Right ventricle myocardium inferior (tissue), 1 donor: ENCODE data around the gene JAG1. TPM values are rescaled to one million over a fixed set of nuclear protein-coding genes. Genes with fewer than 3 reads are reported as not detected.
A peak's percentile ranks its signal among the peaks of the same experiment; 100 is the strongest.
"Not testable (repeated sequence)": the region's sequence is repeated elsewhere in the genome, so short reads cannot be mapped to it uniquely, and the experiment has no call there.

Experiments
- ATAC-seq: fragments of 200-7000 bp; cut with Tn5 transposase; one replicate; pipeline ENCODE4 v1.9.1; 2020; ENCODE audit warnings: mild to moderate bottlenecking, moderate library complexity
- DNase-seq: peaks from one replicate; pipeline ENCODE4 v3.0.0; 2021; ENCODE audit errors: missing footprints
- intact Hi-C: fragments of 100-400 bp; cut with DNase I; formaldehyde crosslinking; loops from one replicate; pipeline ENCODE4 v1.11.0; 2022
- total RNA-seq: library from RNA; stranded (reverse); fragmentation: NEBNext Ultra II Directional; extraction: Animal tissue kit (Norgen Biotek cat#: 25700); gene quantifications from one replicate; pipeline ENCODE4 v1.2.1, GENCODE V29; 2021
- donor health status: DM: no; HTN: yes; CAD: no; lungs with severe emphysema.

The JAG1 gene
- total RNA-seq, 1 donor from 2014 or later: 24.4 TPM

GRCh38 chr20:10609276-10609675 is 64.5 kb downstream of the JAG1 start:
- intact Hi-C loops: no loop called here
- DNase-seq: no peak
- peak; percentile 75 for ATAC-seq

DNA sequence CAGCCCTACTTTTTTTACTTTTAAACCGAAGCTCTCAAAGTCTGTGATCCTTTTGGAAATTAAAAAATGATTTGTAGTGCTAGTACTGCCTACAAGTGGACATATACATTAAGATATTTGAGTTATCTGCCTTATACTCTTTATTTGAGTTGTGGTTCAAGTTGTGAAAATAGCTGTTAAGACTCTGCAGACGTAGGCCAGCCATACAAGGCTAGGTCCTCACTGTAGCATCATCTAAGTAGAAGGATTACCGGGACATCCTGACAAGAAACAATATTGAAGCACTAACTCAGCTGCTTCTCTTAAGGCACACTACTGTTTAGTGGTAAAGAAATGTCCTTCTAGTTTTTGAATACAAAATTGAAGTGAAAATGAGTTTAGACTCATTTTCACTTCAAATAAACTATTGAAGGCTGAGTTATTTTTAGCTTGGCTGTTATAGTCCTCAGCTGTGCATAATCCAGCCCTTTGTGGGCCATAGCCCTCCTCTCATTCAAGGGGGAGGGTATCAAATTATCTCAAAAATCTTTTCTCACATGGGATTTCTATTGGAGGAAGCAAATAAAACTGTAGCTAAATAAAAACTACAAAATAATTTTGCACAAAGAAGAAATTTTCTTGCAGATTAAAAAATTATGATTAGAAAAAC is 68.1 kb downstream of the JAG1 start:
- ATAC-seq (no peak), DNase-seq (no peak)
- intact Hi-C loops: no loop called here

- intact Hi-C loops: no loop called here
- DNase-seq (no peak), ATAC-seq (peak; percentile 49)
Measured at GRCh38 chr20:10604865-10605440, 68.8 kb downstream of the JAG1 start.

DNA sequence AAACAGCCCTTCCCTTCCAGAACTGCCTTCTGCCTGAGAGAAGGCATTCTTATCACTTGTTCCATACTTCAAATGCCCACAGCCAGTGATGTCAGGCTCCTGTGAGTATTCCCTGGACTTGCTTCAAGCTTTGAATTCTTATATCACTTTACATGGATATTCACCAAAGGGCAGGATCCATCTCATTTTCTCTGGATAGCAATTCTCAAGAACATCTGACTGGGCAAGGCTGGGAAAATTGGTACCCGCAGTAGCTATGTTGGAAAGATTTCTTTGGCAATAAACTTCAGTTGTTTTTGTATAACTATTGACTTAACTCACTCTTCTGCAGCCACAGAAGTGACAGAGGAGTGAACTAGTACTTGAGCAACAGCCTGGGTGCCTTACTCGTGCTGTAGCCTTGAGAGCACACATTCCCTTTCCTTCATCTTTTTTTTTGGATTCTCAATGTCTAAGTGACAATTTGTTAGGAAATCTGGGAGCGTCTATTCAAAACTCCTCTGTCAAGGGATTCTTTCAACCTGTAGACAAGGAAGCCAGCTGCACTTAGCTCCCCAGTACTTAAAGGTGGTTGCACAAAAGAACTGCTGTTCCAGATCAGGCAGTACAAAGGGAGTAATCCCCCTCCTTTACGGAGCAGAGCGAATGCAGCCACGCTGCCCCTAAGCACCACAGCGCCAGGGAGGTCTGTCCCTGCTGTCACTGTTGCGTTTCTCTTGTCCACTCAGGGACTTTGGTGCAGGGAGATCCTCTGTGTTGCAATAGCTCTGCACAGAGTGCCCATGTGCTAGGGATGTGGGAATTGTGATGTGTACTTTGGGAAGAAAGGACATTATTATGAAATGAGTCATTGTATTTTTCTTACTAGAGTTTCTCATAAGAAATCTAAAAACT is 69.6 kb downstream of the JAG1 start:
- DNase-seq (no peak), ATAC-seq (peak; percentile 92)
- intact Hi-C loops: no loop called here

DNA sequence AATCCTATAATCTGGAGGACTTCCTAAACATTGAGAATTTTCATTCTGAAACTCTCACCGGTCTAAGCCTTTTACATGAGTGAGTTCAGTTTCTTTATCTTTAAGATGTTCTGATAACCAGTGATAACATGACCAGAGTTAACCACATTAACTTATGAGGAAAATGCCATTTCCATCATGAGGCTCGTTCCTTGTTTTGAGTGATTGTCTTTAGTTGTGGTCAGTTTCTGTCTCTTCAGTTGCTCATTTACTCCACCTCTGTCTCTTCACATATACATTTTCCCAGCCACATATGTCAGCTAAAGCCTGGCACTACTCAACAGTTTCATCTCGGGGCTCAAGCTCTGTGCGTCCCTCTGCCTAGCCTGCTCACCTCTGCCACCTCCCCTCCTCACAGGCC is 70.4 kb downstream of the JAG1 start:
- intact Hi-C loops: no loop called here

DNA sequence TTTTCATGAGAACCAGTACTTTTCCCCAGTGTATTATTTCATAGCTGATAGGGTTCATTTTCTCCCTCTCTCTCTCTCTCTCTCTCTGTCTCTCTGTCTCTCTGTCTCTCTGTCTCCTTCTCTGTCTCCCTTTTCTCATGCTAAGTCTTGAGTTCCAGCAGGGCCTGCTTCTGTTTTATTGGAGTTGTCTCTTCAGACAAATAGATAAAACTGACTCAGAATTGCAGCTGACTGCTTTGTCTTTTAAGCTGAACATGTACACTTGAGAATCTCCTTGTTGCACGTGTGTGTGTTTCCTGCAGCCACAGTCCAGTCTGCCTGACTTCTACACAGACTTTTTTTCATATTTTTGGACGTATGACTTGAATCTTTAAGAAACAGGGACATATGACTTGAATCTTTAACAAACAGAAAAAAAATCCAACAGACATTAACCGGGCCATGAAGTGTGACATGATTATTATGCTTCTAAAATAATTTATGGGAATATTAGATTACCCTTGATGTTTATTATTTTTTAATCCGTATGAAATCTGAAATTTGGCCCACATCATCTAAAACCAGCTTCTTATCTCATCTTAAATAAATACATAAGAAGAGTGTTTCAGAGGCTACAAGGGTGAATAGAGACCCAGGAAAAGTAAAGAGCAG is 71.5 kb downstream of the JAG1 start:
- ATAC-seq: no peak
- no peak for DNase-seq
- intact Hi-C loops: no loop called here

More for the DNA sequence above, 70.4 kb downstream of the JAG1 start:
- DNase-seq: no peak
- no peak for ATAC-seq

- no peak for DNase-seq
- intact Hi-C loops: no loop called here
- no peak for ATAC-seq
Measured at GRCh38 chr20:10597637-10598036, 76.2 kb downstream of the JAG1 start.

- intact Hi-C loops: no loop called here
- ATAC-seq (no peak), DNase-seq (no peak)
Measured at GRCh38 chr20:10596710-10597121, 77.1 kb downstream of the JAG1 start.

- intact Hi-C loops: no loop called here
- ATAC-seq (no peak), DNase-seq (no peak)
Measured at GRCh38 chr20:10595985-10596384, 77.8 kb downstream of the JAG1 start.

- DNase-seq (no peak), ATAC-seq (no peak)
- intact Hi-C loops: no loop called here
Measured at GRCh38 chr20:10595266-10595665, 78.5 kb downstream of the JAG1 start.

DNA sequence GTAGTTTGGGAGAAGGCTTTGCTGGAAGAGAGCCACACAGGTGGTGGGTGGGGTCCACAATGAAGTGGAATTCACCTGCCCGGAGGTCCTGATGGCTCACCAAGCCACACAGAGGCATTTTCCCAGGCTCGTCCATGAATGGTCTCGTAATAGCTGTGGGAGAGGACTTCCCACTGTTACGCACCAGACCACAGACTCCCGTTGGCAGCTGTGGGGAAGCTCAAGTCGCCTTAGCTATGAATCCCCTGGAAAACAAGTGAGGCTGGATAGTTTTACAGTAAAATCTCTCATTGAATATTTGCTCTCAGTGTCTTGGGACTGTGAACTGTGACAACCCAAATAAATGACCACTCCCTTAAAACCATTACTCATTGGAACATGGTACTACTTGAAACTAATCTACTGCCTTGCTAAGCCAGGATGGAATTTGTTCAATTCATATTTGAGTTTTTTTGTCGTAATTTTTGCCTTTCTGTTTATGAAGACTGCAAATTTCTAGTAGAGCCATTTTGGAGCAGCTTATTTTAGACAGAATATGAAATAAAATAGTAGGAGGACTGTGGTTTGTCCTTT is 79.4 kb downstream of the JAG1 start:
- ATAC-seq: no peak
- intact Hi-C loops: no loop called here

GRCh38 chr20:10591946-10592521 is 81.8 kb downstream of the JAG1 start:
- intact Hi-C loops: no loop called here
- ATAC-seq: peak; percentile 75
- DNase-seq: no peak

More for the DNA sequence above, 79.4 kb downstream of the JAG1 start:
- no peak for DNase-seq

DNA sequence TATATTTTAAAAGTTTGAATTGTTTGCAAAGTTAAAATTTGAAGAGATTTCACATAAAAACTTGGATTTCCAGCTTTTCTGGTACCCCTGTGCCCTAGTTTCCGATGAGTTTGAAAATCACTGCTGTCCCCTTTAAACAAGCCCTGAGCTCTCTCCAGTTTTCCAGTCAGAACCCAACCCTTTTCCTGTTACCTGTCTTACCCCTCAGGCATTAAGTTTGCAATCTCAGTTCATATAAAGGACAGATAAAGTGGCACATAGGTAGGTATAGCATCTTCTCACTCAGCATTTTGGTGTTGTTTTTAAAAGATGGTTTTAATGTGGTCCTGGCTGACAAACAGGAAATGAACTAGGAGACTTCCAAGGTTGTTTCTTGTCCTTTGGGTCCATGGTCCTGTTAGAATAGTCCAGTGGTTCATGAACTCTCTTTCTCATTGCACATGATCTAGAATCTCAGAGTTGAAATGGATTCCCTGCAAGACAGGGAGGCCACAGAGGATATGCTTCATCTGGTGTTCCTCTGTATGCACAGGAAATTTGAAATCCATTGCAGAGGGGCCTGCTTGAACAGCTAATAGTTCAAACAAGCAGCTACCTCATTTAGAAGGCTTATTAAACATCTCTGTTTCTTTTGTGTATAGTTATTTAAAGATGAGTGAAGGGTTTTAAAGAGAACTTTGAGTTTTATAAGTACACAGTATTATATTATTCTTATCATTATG is 82.7 kb downstream of the JAG1 start:
- ATAC-seq: no peak
- no peak for DNase-seq
- intact Hi-C loops: no loop called here

GRCh38 chr20:10590446-10590845 is 83.4 kb downstream of the JAG1 start:
- ATAC-seq, DNase-seq, intact Hi-C loops: not testable (repeated sequence)
